ENCODE results near the gene TK2. TPM values are rescaled to one million over a fixed set of nuclear protein-coding genes. Genes with fewer than 3 reads are reported as not detected.

The TK2 gene
- total RNA-seq, 2 donors from 2014 or later, result 23.1 to 26.0 TPM

- intact Hi-C loops (cut with DNase I), result no loop called here
- ATAC-seq (no peak), DNase-seq (no peak)
- H3K4me3 ChIP-seq, result no peak overlapping the region
- TF ChIP-seq CTCF (IDR thresholded peaks at IDR 0.05) (no peak), POLR2A (IDR thresholded peaks at IDR 0.05) (no peak)
- peaks cover 0 to 3% of the 10 kb centered on the region in 2 donors for H3K36me3 ChIP-seq (replicated peaks in 1 of 2; ENCODE audit: insufficient read depth in 1 of 2, low read depth in 2 of 2)
- 93 to 95% methylated on average over 3 to 4 of the region's 5 CpGs for WGBS, 2 donors
- no peaks in the 10 kb centered on the region for H3K27me3 ChIP-seq
- H3K4me1 ChIP-seq, result peaks cover 19% of the 10 kb centered on the region
- no peaks in the 10 kb centered on the region for H3K9me3 ChIP-seq
- H3K27ac ChIP-seq, result peak overlapping the region in 3 of 4 donors; percentile 2 to 95 (median 67)
Observed at GRCh38 chr16:66521252-66521713, 28.6 kb downstream of the TK2 start.

- no peak overlapping the region for H3K4me3 ChIP-seq
- DNase-seq, result peak in 1 of 4 donors; percentile 74
- intact Hi-C loops (cut with DNase I), result no loop called here
- H3K27ac ChIP-seq, result peak overlapping the region in 3 of 4 donors; percentile 67 to 99 (median 95)
- peaks cover 0 to 3% of the 10 kb centered on the region in 2 donors for H3K36me3 ChIP-seq (replicated peaks in 1 of 2; ENCODE audit: insufficient read depth in 1 of 2, low read depth in 2 of 2)
- TF ChIP-seq POLR2A (IDR thresholded peaks at IDR 0.05) (peak in 1 of 3 donors; percentile 37), CTCF (IDR thresholded peaks at IDR 0.05) (no peak)
- H3K4me1 ChIP-seq, result peaks cover 26% of the 10 kb centered on the region
- WGBS, 2 donors, result 84 to 87% methylated on average over 14 of the region's 14 CpGs
- H3K9me3 ChIP-seq, result no peaks in the 10 kb centered on the region
- ATAC-seq, result no peak
- no peaks in the 10 kb centered on the region for H3K27me3 ChIP-seq
Observed at GRCh38 chr16:66520406-66521170, 29.3 kb downstream of the TK2 start.

- no peaks in the 10 kb centered on the region for H3K36me3 ChIP-seq (replicated peaks in 1 of 2; ENCODE audit: insufficient read depth in 1 of 2, low read depth in 2 of 2)
Observed at GRCh38 chr16:66519482-66520373, 30.2 kb downstream of the TK2 start.

More at GRCh38 chr16:66519482-66520373, 30.2 kb downstream of the TK2 start:
- intact Hi-C loops (cut with DNase I), result no loop called here
- peak overlapping the region; percentile 14 to 99 (median 81) for H3K27ac ChIP-seq
- H3K4me3 ChIP-seq, result no peak overlapping the region
- no peak for TF ChIP-seq CTCF (IDR thresholded peaks at IDR 0.05)
- TF ChIP-seq POLR2A (IDR thresholded peaks at IDR 0.05), result no peak
- ATAC-seq (no peak), DNase-seq (no peak)
- WGBS, 2 donors, result 84 to 94% methylated on average over 10 to 11 of the region's 11 CpGs
- no peaks in the 10 kb centered on the region for H3K9me3 ChIP-seq
- peaks cover 32% of the 10 kb centered on the region for H3K4me1 ChIP-seq
- H3K27me3 ChIP-seq, result no peaks in the 10 kb centered on the region
